GM18517 (cell line): Measurements from ENCODE around the gene KHNYN.

Experiments used
- ATAC-seq: cut with Tn5 transposase; IDR thresholded peaks from one replicate; pipeline ENCODE4 v1.9.1; 2021; ENCODE audit warnings: mild to moderate bottlenecking, moderate library complexity; ENCODE audit not compliant: unreplicated experiment

Gene KHNYN

DNA sequence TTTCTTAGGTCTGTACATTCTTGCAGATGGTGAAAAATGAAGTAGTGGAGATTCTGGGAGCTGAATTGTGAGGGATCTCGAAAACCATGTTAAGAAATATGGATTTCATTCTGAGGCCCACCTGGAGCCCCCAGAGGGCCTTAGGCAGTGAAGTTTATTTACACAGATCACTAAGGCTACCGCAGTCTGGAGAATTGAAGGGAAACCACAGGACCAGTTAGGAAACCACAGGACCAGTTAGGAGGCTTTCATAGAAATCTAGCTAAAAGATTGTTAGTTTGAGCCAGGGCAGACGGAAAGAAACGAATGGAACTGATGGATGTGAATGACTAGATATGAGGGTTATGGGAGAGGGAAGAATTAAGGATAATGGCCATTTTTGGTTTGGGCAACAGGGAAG lies 7.5 kb upstream of the KHNYN start:
- no peak for ATAC-seq

GRCh38 chr14:24422694-24423601 lies 6.8 kb upstream of the KHNYN start:
- ATAC-seq: no peak

DNA sequence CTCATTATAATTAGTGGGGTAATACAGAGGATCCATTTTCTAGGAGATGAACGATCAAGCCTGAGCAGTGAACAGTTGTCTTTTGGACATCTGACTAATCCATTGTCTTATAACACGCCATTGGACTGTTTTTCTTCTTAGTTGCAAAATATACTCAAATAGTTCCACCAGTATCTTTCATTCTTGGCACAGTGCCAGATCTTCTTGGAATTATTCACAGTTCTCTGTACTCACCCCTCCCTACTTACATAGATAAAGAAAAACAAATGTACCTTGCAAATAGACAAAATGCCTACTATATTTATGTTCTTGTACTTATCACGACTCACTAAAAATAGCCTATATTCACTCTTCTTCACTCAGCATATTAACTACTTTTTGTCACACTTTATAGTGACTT lies 4.0 kb upstream of the KHNYN start:
- no peak for ATAC-seq

DNA sequence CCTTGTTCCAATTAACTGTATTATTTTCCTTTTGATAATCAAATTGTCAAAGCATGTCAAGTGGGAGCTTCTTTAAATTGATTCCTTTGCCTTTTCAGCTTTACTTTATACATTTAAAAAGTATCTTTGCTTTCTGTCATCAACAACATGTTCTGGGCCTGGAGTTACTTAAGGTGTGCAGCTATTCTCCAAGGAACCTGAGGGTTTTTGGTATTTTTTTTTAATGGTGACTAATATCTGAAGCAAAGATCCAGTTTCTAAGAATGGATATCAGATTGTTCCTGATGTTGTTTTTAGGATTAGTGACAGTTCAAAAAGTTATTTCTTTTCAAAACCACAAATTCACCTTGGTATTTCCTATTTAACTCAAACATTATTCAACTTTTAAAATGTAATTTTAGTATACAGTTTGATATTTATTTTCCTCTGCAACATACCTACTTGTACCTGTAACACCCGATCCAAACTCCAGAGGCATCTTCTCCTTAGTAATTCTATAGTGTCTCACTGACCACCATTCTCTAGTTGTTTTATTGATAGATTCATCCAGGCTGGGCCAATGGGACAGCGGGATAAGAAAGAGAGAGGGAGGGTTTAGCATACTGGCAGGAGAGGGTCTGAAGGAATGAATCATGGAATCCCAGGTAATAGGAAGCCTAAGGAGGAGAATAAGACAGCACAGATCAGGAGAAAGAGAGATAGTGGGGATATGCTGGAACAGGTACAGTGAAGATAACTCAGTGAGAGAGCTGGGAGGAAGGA lies 3.4 kb upstream of the KHNYN start:
- ATAC-seq: no peak

- ATAC-seq: no peak
Measured at GRCh38 chr14:24426912-24427536, 2.7 kb upstream of the KHNYN start.

DNA sequence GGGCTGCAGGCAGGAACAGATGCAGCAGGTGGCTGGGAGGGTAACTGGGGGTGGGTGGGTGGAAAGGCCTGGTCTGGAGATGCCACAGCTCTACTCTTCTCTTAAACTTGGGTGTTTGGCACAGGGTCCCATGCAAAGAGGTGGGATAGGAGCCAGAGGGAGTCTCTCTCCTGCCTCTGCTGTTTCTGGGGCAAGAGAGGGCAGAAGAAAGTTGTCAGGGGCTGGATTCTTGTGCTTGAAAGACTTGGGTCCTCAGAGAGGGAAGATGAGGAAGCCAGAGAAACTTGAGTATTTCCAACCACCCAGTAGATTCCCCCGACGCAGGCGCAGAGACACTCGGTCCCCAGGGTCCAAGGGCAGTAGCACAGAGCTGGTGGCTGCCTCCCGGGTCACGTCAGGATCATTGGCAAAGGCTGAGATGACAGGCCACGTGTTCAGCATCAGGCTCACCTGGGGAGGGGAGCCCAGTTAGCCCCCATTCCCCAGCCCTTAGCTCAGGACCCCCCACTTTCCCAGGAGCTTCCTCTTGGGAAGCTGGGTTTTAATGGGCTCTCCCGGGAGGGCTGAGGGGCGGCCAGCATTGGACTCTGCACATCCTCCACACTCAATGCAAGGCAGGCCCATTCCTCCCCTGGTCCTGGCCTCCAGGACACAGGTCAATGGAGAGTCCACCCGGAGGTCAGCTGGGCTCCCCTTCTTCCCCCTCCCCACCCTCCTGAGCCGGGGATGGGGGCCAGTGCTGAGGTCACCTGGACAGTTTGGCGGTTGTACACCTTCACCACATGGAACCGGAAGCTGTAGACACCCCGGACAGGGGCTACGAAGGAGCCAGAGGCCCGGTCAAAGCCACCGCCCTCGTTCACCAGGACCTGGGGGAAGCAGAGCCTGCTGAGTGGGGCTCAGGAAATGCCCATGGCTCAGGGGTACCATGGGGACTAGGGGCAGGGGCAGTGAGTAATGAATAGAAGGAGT lies 1.9 kb upstream of the KHNYN start:
- no peak for ATAC-seq

- ATAC-seq: no peak
Measured at GRCh38 chr14:24428628-24429394, 943 bp upstream of the KHNYN start.

DNA sequence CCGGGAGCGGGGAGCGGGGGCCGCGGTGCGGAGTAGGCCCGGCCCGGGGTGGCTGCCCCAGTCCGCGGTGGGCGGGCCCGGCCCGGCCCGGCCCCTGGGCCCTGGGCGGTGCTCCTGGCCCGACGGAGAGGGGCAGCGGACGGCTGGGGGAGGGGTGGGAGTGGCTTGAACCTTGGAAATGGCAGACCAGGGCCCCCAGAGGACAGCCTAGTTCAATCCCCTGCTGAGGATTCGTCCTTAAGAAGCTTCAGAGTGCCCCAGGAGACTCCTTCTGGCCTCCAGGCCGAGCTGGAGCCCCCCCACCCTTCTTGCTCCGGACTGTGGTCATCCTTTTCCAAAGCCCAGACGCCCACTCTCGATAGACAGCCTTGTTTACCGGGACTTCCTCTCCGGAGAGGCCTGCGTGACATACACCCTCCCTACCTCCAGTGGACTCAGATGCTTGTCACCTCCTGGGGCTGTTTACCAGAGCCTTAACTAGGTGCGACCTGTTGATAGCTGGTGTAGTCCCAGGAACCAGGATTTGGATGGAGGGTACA lies 458 bp downstream of the KHNYN start:
- peak; percentile 57 for ATAC-seq

DNA sequence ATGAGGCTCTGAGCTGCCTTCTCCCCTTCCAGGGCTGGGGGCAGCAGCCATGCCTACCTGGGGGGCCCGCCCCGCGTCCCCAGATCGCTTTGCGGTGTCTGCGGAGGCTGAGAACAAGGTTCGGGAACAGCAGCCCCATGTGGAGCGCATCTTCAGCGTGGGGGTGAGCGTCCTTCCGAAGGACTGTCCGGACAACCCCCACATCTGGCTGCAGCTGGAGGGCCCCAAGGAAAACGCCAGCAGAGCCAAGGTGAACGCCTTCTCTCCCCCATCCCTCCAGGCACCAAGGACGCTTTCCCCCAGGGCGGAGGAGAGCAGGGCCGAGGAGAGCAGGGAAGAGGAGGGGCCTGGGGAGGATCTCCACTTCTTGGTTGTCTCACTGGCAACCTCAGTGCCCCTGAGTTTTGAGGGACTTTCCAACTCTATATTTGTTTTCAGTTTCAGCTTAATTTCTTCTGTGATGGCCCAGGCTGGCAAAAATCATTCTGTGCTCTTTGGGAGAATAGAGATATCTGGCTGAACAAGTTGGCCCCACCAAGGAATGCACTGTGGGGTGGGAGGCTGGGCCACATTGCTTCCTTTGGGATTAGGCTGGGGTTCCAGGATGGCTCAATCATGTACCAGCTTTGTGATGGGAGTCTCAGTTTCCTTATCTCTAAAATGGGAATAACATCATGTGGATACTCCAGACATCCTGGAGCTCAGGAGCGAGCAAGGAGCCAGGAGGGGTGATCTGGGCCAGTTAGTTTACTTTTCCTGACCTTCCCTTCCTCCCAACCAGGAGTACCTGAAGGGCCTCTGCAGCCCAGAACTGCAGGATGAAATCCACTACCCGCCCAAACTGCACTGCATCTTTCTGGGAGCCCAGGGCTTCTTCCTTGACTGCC lies 1.2 kb downstream of the KHNYN start:
- no peak for ATAC-seq

DNA sequence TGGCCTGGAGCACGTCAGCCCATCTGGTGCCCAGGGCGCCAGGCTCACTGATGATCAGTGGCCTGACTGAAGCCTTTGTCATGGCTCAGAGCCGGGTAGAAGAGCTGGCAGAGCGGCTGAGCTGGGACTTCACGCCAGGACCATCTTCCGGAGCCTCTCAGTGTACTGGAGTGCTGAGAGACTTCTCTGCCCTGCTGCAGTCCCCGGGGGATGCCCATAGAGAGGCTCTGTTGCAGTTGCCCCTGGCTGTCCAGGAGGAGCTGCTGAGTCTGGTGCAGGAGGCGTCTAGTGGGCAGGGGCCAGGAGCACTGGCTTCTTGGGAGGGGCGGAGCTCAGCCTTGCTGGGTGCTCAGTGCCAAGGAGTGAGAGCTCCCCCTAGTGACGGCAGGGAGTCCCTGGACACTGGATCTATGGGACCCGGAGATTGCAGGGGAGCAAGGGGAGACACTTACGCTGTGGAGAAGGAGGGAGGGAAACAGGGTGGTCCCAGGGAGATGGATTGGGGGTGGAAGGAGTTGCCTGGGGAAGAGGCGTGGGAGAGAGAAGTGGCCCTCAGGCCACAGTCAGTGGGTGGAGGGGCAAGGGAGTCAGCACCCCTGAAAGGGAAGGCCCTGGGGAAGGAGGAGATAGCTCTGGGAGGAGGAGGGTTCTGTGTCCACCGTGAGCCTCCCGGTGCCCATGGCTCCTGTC lies 2.0 kb downstream of the KHNYN start:
- peak; percentile 49 for ATAC-seq

DNA sequence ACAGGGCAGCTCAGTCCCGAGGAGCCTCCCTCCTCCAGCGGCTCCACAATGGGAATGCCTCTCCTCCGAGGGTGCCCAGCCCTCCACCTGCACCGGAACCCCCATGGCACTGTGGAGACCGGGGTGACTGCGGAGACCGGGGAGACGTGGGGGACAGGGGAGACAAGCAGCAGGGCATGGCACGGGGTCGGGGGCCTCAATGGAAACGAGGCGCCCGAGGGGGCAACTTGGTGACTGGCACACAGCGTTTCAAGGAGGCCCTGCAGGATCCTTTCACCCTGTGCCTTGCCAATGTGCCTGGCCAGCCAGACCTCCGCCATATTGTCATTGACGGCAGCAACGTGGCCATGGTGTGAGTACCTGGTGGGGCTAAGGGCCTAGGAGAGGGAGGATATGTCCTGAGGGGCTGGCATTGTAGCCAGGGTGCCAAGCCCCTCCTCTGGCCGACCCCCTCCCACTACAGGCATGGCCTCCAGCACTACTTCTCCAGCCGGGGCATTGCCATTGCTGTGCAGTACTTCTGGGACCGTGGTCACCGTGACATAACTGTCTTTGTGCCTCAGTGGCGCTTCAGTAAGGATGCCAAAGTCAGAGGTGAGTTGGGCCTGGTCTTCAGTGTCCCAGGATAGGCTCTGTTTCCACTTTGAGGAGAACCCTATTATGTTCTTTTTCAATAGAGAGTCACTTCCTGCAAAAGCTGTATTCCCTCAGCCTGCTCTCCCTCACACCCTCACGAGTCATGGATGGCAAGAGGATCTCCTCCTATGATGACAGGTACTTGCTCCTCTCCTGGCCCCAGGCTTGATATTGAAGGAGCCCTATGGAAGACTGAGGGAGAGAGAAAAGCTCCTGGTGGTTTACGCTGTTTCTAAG lies 2.7 kb downstream of the KHNYN start:
- ATAC-seq: no peak

- no peak for ATAC-seq
Measured at GRCh38 chr14:24434036-24434435, 4.3 kb downstream of the KHNYN start.

DNA sequence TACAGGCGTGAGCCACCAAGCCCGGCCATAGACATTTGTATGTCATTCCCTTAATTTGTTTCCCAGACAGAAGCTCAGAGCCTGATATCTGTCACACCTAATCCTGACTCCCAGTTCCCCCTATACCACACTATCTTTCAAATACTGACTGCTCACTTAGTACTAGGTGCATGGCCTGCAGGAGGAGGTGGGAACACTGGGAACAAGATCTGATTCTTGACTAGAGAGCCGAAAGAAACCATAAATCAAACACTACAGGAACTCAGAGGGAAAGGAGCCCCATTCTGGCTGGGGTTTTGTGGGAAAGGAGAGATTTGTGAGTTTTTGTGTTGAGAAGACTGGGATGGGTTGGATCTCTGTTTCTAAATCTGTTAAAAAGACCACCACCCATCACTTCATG lies 4.9 kb downstream of the KHNYN start:
- ATAC-seq: no peak

GRCh38 chr14:24435192-24435810 lies 5.5 kb downstream of the KHNYN start:
- ATAC-seq: no peak

GRCh38 chr14:24435998-24436354 lies 6.2 kb downstream of the KHNYN start:
- ATAC-seq: no peak

GRCh38 chr14:24436355-24437019 lies 6.7 kb downstream of the KHNYN start:
- ATAC-seq: no peak
